Thyroid gland (tissue), 4 donors: ENCODE data around the gene CALM1. TPM values are rescaled to one million over a fixed set of nuclear protein-coding genes. Genes with fewer than 3 reads are reported as not detected.

Experiments
- DNase-seq, 2 donors: peaks; one replicate each; pipeline ENCODE4 v3.0.0-alpha.2; 2019
- H3K27ac ChIP-seq, 3 donors: fragments of 200-600 bp; sonication (generic); 1 replicate in 2 of 3; 2 replicates in 1 of 3; pipeline ENCODE4 v1.5.1; 2016 to 2019; ENCODE audit warnings: mild to moderate bottlenecking in 1 of 3, moderate library complexity in 1 of 3
- H3K27me3 ChIP-seq: fragments of 200-600 bp; sonication (generic); one replicate; pipeline ENCODE4 v1.5.1; 2019
- H3K36me3 ChIP-seq, 2 donors: fragments of 200-600 bp; sonication (generic); one replicate each; pipeline ENCODE4 v1.5.1; 2016 to 2019
- H3K4me1 ChIP-seq, 2 donors: fragments of 200-600 bp; sonication (generic); one replicate each; pipeline ENCODE4 v1.5.1; 2017 to 2019
- H3K4me3 ChIP-seq, 3 donors: fragments of 200-600 bp; sonication (generic); replicated peaks in 1 of 3; 1 replicate in 2 of 3; 2 replicates in 1 of 3; pipeline ENCODE4 v1.5.1; 2016; ENCODE audit warnings: mild to moderate bottlenecking in 1 of 3
- H3K9me3 ChIP-seq: fragments of 200-600 bp; sonication (generic); one replicate; pipeline ENCODE4 v1.5.1; 2017
- CTCF ChIP-seq, 6 experiments: fragments of 200-600 bp in 3 of 6; fragments of 450-650 bp in 3 of 6; sonication (generic) in 3 of 6; IDR thresholded peaks; one replicate each; pipeline ENCODE4 v1.5.1; 2016 to 2019; ENCODE audit warnings: antibody characterized with exemption in 6 of 6, mild to moderate bottlenecking in 2 of 6, inconsistent platforms in 1 of 6, moderate library complexity in 1 of 6
- POLR2A ChIP-seq, 2 donors: fragments of 450-650 bp; IDR thresholded peaks; one replicate each; pipeline ENCODE4 v1.6.1; 2017; ENCODE audit warnings: antibody characterized with exemption in 2 of 2, mild to moderate bottlenecking in 2 of 2, moderate library complexity in 1 of 2
- WGBS, 2 donors: methylation state at CpG; one replicate each; pipeline ENCODE4 v1.1.5; 2017; 5-methylcytosine and 5-hydroxymethylcytosine counted together
- intact Hi-C: fragments of 100-400 bp; cut with DNase I; formaldehyde crosslinking; loops from one replicate; pipeline ENCODE4 v1.15.1; 2023
- total RNA-seq, 4 donors: library from RNA; depleted of rRNA; stranded (reverse); fragments of >200 nt; gene quantifications; one replicate each; pipeline ENCODE4 v1.2.3, GENCODE V29; 2016

The CALM1 gene
- total RNA-seq, 4 donors from 2014 or later, result 262 to 355 (median 294) TPM

- DNase-seq, result peak; percentile 66 to 69
- 30 to 33% methylated on average over 10 of the region's 10 CpGs for WGBS, 2 donors
- no peaks in the 10 kb centered on the region for H3K27me3 ChIP-seq
- H3K9me3 ChIP-seq, result no peaks in the 10 kb centered on the region
- no peak overlapping the region for H3K4me3 ChIP-seq
- no peaks in the 10 kb centered on the region for H3K36me3 ChIP-seq
- intact Hi-C loops, result no loop called here
- no peak overlapping the region for H3K27ac ChIP-seq
- H3K4me1 ChIP-seq, result peaks cover 2 to 6% of the 10 kb centered on the region in 2 donors
- TF ChIP-seq POLR2A (IDR thresholded peaks at IDR 0.05) (no peak), CTCF (IDR thresholded peaks at IDR 0.05) (no peak)
Observed at GRCh38 chr14:90426663-90427062, 29.8 kb downstream of the CALM1 start.

GRCh38 chr14:90427848-90428426 is 31.1 kb downstream of the CALM1 start:
- no peaks in the 10 kb centered on the region for H3K9me3 ChIP-seq
- DNase-seq, result no peak
- no peak overlapping the region for H3K4me3 ChIP-seq
- H3K36me3 ChIP-seq, result no peaks in the 10 kb centered on the region
- H3K27ac ChIP-seq, result no peak overlapping the region
- H3K27me3 ChIP-seq, result no peaks in the 10 kb centered on the region
- intact Hi-C loops, result no loop called here
- peaks cover 2 to 6% of the 10 kb centered on the region in 2 donors for H3K4me1 ChIP-seq
- no peak for TF ChIP-seq POLR2A (IDR thresholded peaks at IDR 0.05)
- TF ChIP-seq CTCF (IDR thresholded peaks at IDR 0.05), result no peak
- 75 to 83% methylated on average over 12 of the region's 12 CpGs for WGBS, 2 donors

- H3K27me3 ChIP-seq, result no peaks in the 10 kb centered on the region
- 89 to 94% methylated on average over 2 of the region's 2 CpGs for WGBS, 2 donors
Observed at GRCh38 chr14:90428676-90429075, 31.8 kb downstream of the CALM1 start.

GRCh38 chr14:90429236-90429635 is 32.4 kb downstream of the CALM1 start:
- WGBS, 2 donors, result 97 to 98% methylated on average over 3 of the region's 3 CpGs

More at GRCh38 chr14:90428676-90429075, 31.8 kb downstream of the CALM1 start:
- DNase-seq, result no peak
- TF ChIP-seq CTCF (IDR thresholded peaks at IDR 0.05) (no peak), POLR2A (IDR thresholded peaks at IDR 0.05) (no peak)
- Histone ChIP-seq H3K4me1 (peaks cover 2 to 6% of the 10 kb centered on the region in 2 donors), H3K4me3 (no peak overlapping the region), H3K9me3 (no peaks in the 10 kb centered on the region), H3K36me3 (no peaks in the 10 kb centered on the region), H3K27ac (no peak overlapping the region)
- intact Hi-C loops, result no loop called here

More at GRCh38 chr14:90429236-90429635, 32.4 kb downstream of the CALM1 start:
- intact Hi-C loops, result no loop called here
- H3K36me3 ChIP-seq, result no peaks in the 10 kb centered on the region
- H3K9me3 ChIP-seq, result no peaks in the 10 kb centered on the region
- DNase-seq, result no peak
- H3K27me3 ChIP-seq, result no peaks in the 10 kb centered on the region
- H3K27ac ChIP-seq, result no peak overlapping the region
- TF ChIP-seq CTCF (IDR thresholded peaks at IDR 0.05) (no peak), POLR2A (IDR thresholded peaks at IDR 0.05) (no peak)
- H3K4me1 ChIP-seq, result peaks cover 2 to 6% of the 10 kb centered on the region in 2 donors
- H3K4me3 ChIP-seq, result no peak overlapping the region
